Body of pancreas (tissue), 4 donors: Measurements from ENCODE around the gene MVB12B. TPM values are rescaled to one million over a fixed set of nuclear protein-coding genes. Genes with fewer than 3 reads are reported as not detected.

ENCODE experiments used
- ATAC-seq: fragments of 150-250 bp; one replicate; pipeline ENCODE4 v1.9.1; 2016
- DNase-seq, 4 donors: peaks; one replicate each; pipeline ENCODE4 v3.0.0-alpha.2; 2019
- H3K27ac ChIP-seq, 4 donors: fragments of 200-600 bp; sonication (generic); 1 replicate in 3 of 4; 2 replicates in 1 of 4; pipeline versions ENCODE4 v1.5.1 to v1.6.1; 2016 to 2019; ENCODE audit warnings: mild to moderate bottlenecking in 1 of 4, mixed read lengths in 1 of 4, moderate library complexity in 1 of 4
- H3K27me3 ChIP-seq, 2 donors: fragments of 200-600 bp; sonication (generic); one replicate each; pipeline ENCODE4 v1.6.0; 2016; ENCODE audit warnings: mild to moderate bottlenecking in 1 of 2
- H3K36me3 ChIP-seq, 2 donors: fragments of 200-600 bp; sonication (generic); replicated peaks in 1 of 2; 2 replicates each; pipeline ENCODE4 v1.5.1; 2016; ENCODE audit warnings: low read depth in 2 of 2; ENCODE audit not compliant: insufficient read depth in 1 of 2
- H3K4me1 ChIP-seq: fragments of 200-600 bp; sonication (generic); one replicate; pipeline ENCODE4 v1.6.0; 2016
- H3K4me3 ChIP-seq, 2 donors: fragments of 200-600 bp; sonication (generic); 1 replicate in 1 of 2; 2 replicates in 1 of 2; pipeline ENCODE4 v1.5.1; 2016 to 2019
- H3K9me3 ChIP-seq, 3 donors: fragments of 200-600 bp; sonication (generic); 1 replicate in 2 of 3; 2 replicates in 1 of 3; pipeline ENCODE4 v1.5.1; 2016
- CTCF ChIP-seq, 7 experiments: fragments of 450-650 bp in 4 of 7; fragments of 200-600 bp in 3 of 7; sonication (generic) in 3 of 7; IDR thresholded peaks; one replicate each; pipeline ENCODE4 v1.5.1; 2016 to 2019; ENCODE audit warnings: antibody characterized with exemption in 7 of 7
- POLR2A ChIP-seq, 3 donors: fragments of 450-650 bp; IDR thresholded peaks; one replicate each; pipeline ENCODE4 v1.6.1; 2016; ENCODE audit warnings: antibody characterized with exemption in 3 of 3, mild to moderate bottlenecking in 2 of 3
- WGBS, 2 donors: methylation state at CpG; one replicate each; pipeline ENCODE4 v1.1.5; 2017; 5-methylcytosine and 5-hydroxymethylcytosine counted together
- intact Hi-C: fragments of 100-400 bp; cut with DNase I; formaldehyde crosslinking; loops from one replicate; pipeline ENCODE4 v1.15.1; 2023
- total RNA-seq, 2 donors: library from RNA; depleted of rRNA; stranded (reverse); fragments of >200 nt; gene quantifications; one replicate each; pipeline ENCODE4 v1.1.0, GENCODE V29; 2016

MVB12B gene
- total RNA-seq, 2 donors from 2014 or later = 5.2 to 9.9 TPM

GRCh38 chr9:126411225-126411947, 84.8 kb downstream of the MVB12B start:
- Histone ChIP-seq H3K27ac (peak overlapping the region in 2 of 4 donors; percentile 15 to 49), H3K36me3 (no peaks in the 10 kb centered on the region), H3K9me3 (no peaks in the 10 kb centered on the region), H3K4me1 (no peaks in the 10 kb centered on the region), H3K27me3 (no peaks in the 10 kb centered on the region), H3K4me3 (no peak overlapping the region)
- DNase-seq (no peak), ATAC-seq (no peak)
- TF ChIP-seq POLR2A (IDR thresholded peaks at IDR 0.05) (no peak), CTCF (IDR thresholded peaks at IDR 0.05) (no peak)
- intact Hi-C loops = no loop called here
- 63 to 83% methylated on average over 12 of the region's 12 CpGs for WGBS, 2 donors

- intact Hi-C loops = no loop called here
- no peak for TF ChIP-seq POLR2A (IDR thresholded peaks at IDR 0.05)
- TF ChIP-seq CTCF (IDR thresholded peaks at IDR 0.05) = no peak
Measured at GRCh38 chr9:126411948-126412284, 85.3 kb downstream of the MVB12B start.

GRCh38 chr9:126412905-126413304, 86.3 kb downstream of the MVB12B start:
- ATAC-seq (no peak), DNase-seq (no peak)
- WGBS, 2 donors = 86 to 91% methylated on average over 3 of the region's 3 CpGs
- intact Hi-C loops = no loop called here
- Histone ChIP-seq H3K9me3 (no peaks in the 10 kb centered on the region), H3K4me1 (no peaks in the 10 kb centered on the region), H3K36me3 (no peaks in the 10 kb centered on the region), H3K4me3 (no peak overlapping the region), H3K27ac (no peak overlapping the region), H3K27me3 (no peaks in the 10 kb centered on the region)
- TF ChIP-seq CTCF (IDR thresholded peaks at IDR 0.05) (no peak), POLR2A (IDR thresholded peaks at IDR 0.05) (no peak)

More at GRCh38 chr9:126411948-126412284, 85.3 kb downstream of the MVB12B start:
- Histone ChIP-seq H3K4me3 (no peak overlapping the region), H3K9me3 (no peaks in the 10 kb centered on the region), H3K4me1 (no peaks in the 10 kb centered on the region), H3K27ac (peak overlapping the region in 1 of 4 donors; percentile 49), H3K36me3 (no peaks in the 10 kb centered on the region), H3K27me3 (no peaks in the 10 kb centered on the region)
- no peak for ATAC-seq
- WGBS, 2 donors = 89 to 90% methylated on average over 6 of the region's 6 CpGs
- DNase-seq = no peak

GRCh38 chr9:126413391-126414068, 86.9 kb downstream of the MVB12B start:
- H3K4me1 ChIP-seq = no peaks in the 10 kb centered on the region
- DNase-seq = no peak
- WGBS, 2 donors = 89 to 94% methylated on average over 7 of the region's 7 CpGs
- no peaks in the 10 kb centered on the region for H3K9me3 ChIP-seq
- TF ChIP-seq POLR2A (IDR thresholded peaks at IDR 0.05) (no peak), CTCF (IDR thresholded peaks at IDR 0.05) (no peak)
- H3K4me3 ChIP-seq = no peak overlapping the region
- H3K36me3 ChIP-seq = no peaks in the 10 kb centered on the region
- no peak for ATAC-seq
- H3K27ac ChIP-seq = no peak overlapping the region
- H3K27me3 ChIP-seq = no peaks in the 10 kb centered on the region
- intact Hi-C loops = no loop called here
